Neural cell (in vitro differentiated cells): ENCODE data around the gene BICC1.

ENCODE experiments used
- EP300 ChIP-seq: fragments of 450-650 bp; conservative IDR thresholded peaks from 2 replicates; pipeline ENCODE4 v1.6.1; 2014; ENCODE audit warnings: antibody characterized with exemption, mild to moderate bottlenecking, moderate library complexity; ENCODE audit not compliant: poor library complexity, severe bottlenecking
- EZH2 ChIP-seq: fragments of 200-600, 300-800 bp; shearing (Covaris generic), sonication (generic); IDR thresholded peaks from 2 replicates; pipeline ENCODE4 v1.6.1; 2014; ENCODE audit warnings: antibody characterized with exemption, low read length, borderline replicate concordance, mild to moderate bottlenecking; ENCODE audit not compliant: insufficient read depth, poor library complexity, severe bottlenecking
- MXI1 ChIP-seq: fragments of 450-650 bp; conservative IDR thresholded peaks from 2 replicates; pipeline ENCODE4 v1.6.1; 2014; ENCODE audit warnings: antibody characterized with exemption, mild to moderate bottlenecking; ENCODE audit not compliant: poor library complexity, severe bottlenecking
- POLR2AphosphoS5 ChIP-seq: IDR thresholded peaks from 2 replicates; pipeline ENCODE4 v1.6.1; 2012
- RAD21 ChIP-seq: fragments of 450-650 bp; conservative IDR thresholded peaks from 2 replicates; pipeline ENCODE4 v1.6.1; 2014; ENCODE audit warnings: antibody characterized with exemption, mild to moderate bottlenecking, moderate library complexity
- SMC3 ChIP-seq: fragments of 450-650 bp; conservative IDR thresholded peaks from 2 replicates; pipeline ENCODE4 v1.6.1; 2014; ENCODE audit warnings: antibody characterized with exemption, mild to moderate bottlenecking, moderate library complexity; ENCODE audit not compliant: poor library complexity
- TAF1 ChIP-seq: IDR thresholded peaks from 2 replicates; pipeline ENCODE4 v1.6.1; 2012; ENCODE audit warnings: low read depth
- TF ChIP-seq, protein P1 (sequence below): fragments of 450-650 bp; IDR thresholded peaks from 2 replicates; pipeline ENCODE4 v1.5.1; 2014; ENCODE audit warnings: antibody characterized with exemption, mild to moderate bottlenecking, moderate library complexity; ENCODE audit not compliant: poor library complexity, severe bottlenecking
- TF ChIP-seq, protein P2 (sequence below): IDR thresholded peaks from 2 replicates; pipeline ENCODE4 v1.6.1; 2012; ENCODE audit warnings: borderline replicate concordance

DNA sequence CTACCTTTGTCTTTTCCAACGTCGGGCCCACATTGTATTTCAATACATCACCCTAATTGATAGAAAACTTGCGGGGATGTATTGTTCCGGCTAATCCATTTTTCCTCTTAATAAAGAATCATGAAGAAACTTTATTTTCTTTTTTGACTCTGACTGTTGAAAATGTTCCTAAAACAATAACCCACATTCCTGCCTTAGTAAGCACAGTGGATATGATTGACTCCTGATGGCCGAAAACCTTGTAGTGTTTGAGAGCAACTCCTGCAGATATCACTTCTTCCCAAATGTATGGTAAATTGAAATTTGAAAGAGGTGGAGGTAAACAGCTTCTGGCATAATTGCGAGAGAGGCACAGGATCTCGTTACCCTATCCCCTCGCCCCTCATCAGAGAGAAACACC is 65.7 kb downstream of the BICC1 start:
- TF ChIP-seq, protein P1, sequence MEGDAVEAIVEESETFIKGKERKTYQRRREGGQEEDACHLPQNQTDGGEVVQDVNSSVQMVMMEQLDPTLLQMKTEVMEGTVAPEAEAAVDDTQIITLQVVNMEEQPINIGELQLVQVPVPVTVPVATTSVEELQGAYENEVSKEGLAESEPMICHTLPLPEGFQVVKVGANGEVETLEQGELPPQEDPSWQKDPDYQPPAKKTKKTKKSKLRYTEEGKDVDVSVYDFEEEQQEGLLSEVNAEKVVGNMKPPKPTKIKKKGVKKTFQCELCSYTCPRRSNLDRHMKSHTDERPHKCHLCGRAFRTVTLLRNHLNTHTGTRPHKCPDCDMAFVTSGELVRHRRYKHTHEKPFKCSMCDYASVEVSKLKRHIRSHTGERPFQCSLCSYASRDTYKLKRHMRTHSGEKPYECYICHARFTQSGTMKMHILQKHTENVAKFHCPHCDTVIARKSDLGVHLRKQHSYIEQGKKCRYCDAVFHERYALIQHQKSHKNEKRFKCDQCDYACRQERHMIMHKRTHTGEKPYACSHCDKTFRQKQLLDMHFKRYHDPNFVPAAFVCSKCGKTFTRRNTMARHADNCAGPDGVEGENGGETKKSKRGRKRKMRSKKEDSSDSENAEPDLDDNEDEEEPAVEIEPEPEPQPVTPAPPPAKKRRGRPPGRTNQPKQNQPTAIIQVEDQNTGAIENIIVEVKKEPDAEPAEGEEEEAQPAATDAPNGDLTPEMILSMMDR, result no peak
- TF ChIP-seq, protein P2, sequence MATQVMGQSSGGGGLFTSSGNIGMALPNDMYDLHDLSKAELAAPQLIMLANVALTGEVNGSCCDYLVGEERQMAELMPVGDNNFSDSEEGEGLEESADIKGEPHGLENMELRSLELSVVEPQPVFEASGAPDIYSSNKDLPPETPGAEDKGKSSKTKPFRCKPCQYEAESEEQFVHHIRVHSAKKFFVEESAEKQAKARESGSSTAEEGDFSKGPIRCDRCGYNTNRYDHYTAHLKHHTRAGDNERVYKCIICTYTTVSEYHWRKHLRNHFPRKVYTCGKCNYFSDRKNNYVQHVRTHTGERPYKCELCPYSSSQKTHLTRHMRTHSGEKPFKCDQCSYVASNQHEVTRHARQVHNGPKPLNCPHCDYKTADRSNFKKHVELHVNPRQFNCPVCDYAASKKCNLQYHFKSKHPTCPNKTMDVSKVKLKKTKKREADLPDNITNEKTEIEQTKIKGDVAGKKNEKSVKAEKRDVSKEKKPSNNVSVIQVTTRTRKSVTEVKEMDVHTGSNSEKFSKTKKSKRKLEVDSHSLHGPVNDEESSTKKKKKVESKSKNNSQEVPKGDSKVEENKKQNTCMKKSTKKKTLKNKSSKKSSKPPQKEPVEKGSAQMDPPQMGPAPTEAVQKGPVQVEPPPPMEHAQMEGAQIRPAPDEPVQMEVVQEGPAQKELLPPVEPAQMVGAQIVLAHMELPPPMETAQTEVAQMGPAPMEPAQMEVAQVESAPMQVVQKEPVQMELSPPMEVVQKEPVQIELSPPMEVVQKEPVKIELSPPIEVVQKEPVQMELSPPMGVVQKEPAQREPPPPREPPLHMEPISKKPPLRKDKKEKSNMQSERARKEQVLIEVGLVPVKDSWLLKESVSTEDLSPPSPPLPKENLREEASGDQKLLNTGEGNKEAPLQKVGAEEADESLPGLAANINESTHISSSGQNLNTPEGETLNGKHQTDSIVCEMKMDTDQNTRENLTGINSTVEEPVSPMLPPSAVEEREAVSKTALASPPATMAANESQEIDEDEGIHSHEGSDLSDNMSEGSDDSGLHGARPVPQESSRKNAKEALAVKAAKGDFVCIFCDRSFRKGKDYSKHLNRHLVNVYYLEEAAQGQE, result no peak
- TF ChIP-seq EZH2 (no peak), RAD21 (no peak), EP300 (no peak), POLR2AphosphoS5 (no peak), TAF1 (no peak), MXI1 (no peak), SMC3 (no peak)
